GM23338 (cell line): Measurements from ENCODE around the gene ODAM.

ENCODE experiments used
- CREB1 ChIP-seq: fragments of 250-450 bp; sonication (Bioruptor Pico); IDR thresholded peaks from 2 replicates; pipeline ENCODE4 v1.5.0; 2020; ENCODE audit warnings: low read depth, mild to moderate bottlenecking, moderate library complexity
- EZH2 ChIP-seq: fragments of 200-600 bp; sonication (generic); IDR thresholded peaks from one replicate; pipeline ENCODE4 v1.8.0; 2017; ENCODE audit warnings: antibody characterized with exemption, mild to moderate bottlenecking, low read depth; ENCODE audit not compliant: unreplicated experiment
- EZH2phosphoT487 ChIP-seq: fragments of 200-600 bp; sonication (generic); IDR thresholded peaks from one replicate; pipeline ENCODE4 v1.8.1; 2018; ENCODE audit warnings: antibody characterized with exemption; ENCODE audit not compliant: unreplicated experiment
- JUNB ChIP-seq: IDR thresholded peaks from one replicate; pipeline ENCODE4 v1.6.1; 2016; ENCODE audit warnings: antibody characterized with exemption; ENCODE audit not compliant: unreplicated experiment
- POLR2AphosphoS5 ChIP-seq: IDR thresholded peaks from 2 replicates; pipeline ENCODE4 v1.6.1; 2016; ENCODE audit warnings: antibody characterized with exemption, low read depth
- ZNF114 ChIP-seq: fragments of 250-450 bp; sonication (Bioruptor Pico); IDR thresholded peaks from 2 replicates; pipeline ENCODE4 v1.5.0; 2020; ENCODE audit warnings: mild to moderate bottlenecking, moderate library complexity
- ZNF462 ChIP-seq: fragments of 250-450 bp; sonication (Bioruptor Pico); IDR thresholded peaks from 2 replicates; pipeline ENCODE4 v1.5.0; 2020; ENCODE audit warnings: mild to moderate bottlenecking, moderate library complexity
- TF ChIP-seq, protein P1 (sequence below), 2 experiments: fragments of 200-600 bp in 1 of 2; sonication (generic) in 1 of 2; conservative IDR thresholded peaks; 2 replicates each; pipeline versions ENCODE4 v1.5.1 to v1.6.1; 2016 to 2017; ENCODE audit warnings: antibody characterized with exemption in 2 of 2, low read depth in 2 of 2, mild to moderate bottlenecking in 2 of 2, moderate library complexity in 1 of 2

DNA sequence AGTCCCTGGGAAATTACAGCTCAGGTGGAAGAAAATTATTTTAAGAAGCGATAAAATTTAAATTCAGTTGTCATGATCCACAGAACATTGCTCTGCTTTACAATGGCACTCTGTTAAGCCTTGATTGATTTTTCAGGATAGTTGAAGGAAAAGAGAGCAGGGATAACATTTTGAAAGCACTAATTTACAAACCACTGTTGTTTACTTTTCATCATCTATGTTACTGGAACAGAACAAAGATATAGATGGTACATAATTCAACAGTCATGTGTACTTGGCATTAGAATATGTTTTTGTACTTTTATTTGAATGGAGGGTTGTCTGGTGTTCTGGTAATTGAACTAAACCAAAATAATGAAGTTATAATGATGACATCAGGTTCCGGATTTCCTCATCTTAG lies 2.6 kb upstream of the ODAM start:
- TF ChIP-seq, protein P1, sequence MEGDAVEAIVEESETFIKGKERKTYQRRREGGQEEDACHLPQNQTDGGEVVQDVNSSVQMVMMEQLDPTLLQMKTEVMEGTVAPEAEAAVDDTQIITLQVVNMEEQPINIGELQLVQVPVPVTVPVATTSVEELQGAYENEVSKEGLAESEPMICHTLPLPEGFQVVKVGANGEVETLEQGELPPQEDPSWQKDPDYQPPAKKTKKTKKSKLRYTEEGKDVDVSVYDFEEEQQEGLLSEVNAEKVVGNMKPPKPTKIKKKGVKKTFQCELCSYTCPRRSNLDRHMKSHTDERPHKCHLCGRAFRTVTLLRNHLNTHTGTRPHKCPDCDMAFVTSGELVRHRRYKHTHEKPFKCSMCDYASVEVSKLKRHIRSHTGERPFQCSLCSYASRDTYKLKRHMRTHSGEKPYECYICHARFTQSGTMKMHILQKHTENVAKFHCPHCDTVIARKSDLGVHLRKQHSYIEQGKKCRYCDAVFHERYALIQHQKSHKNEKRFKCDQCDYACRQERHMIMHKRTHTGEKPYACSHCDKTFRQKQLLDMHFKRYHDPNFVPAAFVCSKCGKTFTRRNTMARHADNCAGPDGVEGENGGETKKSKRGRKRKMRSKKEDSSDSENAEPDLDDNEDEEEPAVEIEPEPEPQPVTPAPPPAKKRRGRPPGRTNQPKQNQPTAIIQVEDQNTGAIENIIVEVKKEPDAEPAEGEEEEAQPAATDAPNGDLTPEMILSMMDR (conservative IDR thresholded peaks at IDR 0.05; ENCODE audit: low read depth in 2 of 2), result no peak
- TF ChIP-seq POLR2AphosphoS5, result no peak
- TF ChIP-seq ZNF462 (CRISPR knock-in tag), result no peak
- no peak for TF ChIP-seq EZH2phosphoT487
- no peak for TF ChIP-seq EZH2
- TF ChIP-seq CREB1 (CRISPR knock-in tag), result no peak
- no peak for TF ChIP-seq JUNB
- no peak for TF ChIP-seq ZNF114 (CRISPR knock-in tag)
